Measurements from ENCODE around the gene EYS. TPM values are rescaled to one million over a fixed set of nuclear protein-coding genes. Genes with fewer than 3 reads are reported as not detected.

EYS gene
- total and polyA plus RNA-seq, 2 of the 8 experiments (the other 6 are each of a cell fraction or from before 2014, with no cell fraction given): 0.05 to 0.13 TPM

DNA sequence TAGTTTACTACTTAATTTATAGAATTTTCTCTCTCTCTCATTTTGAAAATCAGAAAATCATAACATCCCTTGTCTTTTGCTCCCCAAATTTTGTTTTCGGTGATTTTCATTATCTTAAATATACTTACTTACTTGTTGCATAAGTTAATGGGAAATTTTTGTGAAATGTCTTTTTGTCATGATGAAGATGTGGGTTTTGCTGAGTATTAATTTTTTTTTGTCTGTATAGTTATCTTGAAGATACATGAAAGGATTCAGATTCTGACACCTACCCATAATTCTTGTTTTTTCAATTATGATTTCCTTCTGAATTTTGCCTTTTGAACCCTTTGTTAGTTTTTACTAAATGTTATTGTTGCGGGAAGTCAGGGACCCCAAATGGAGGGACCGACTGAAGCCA lies 817.9 kb downstream of the EYS start:
- Histone ChIP-seq H3K79me1 (ENCODE audit: low read depth, low read length) (no peaks in the 10 kb centered on the region), H3K4ac (replicated peaks; ENCODE audit: insufficient read length, low read depth, low read length) (no peak overlapping the region), H3K14ac (ENCODE audit: insufficient read length) (no peak overlapping the region), H3K36me3 (ENCODE audit: control insufficient read depth in 2 of 4, insufficient read depth in 4 of 4, low read length in 3 of 4) (no peaks in the 10 kb centered on the region), H3K4me2 (ENCODE audit: insufficient read depth in 1 of 2, low read depth in 2 of 2, low read length in 2 of 2) (no peak overlapping the region), H3K27ac (ENCODE audit: low read depth, low read length) (no peak overlapping the region), H4K8ac (ENCODE audit: extremely low read depth, insufficient read depth, low read length) (no peak overlapping the region), H2BK15ac (ENCODE audit: low read length) (no peak overlapping the region), H2BK120ac (replicated peaks; ENCODE audit: low read depth, low read length) (no peak overlapping the region), H2BK12ac (ENCODE audit: low read depth, low read length) (no peak overlapping the region), H3K56ac (replicated peaks; ENCODE audit: insufficient read length, low read depth, low read length) (no peak overlapping the region), H3K27me3 (replicated peaks in 1 of 4; ENCODE audit: control insufficient read depth in 3 of 4, extremely low read depth in 1 of 4, insufficient read depth in 3 of 4, low read length in 3 of 4) (no peaks in the 10 kb centered on the region), H4K20me1 (replicated peaks in 1 of 2; ENCODE audit: control insufficient read depth in 1 of 2, insufficient read depth in 2 of 2, low read length in 2 of 2) (no peaks in the 10 kb centered on the region), H3K9ac (replicated peaks in 1 of 4; ENCODE audit: extremely low read depth in 1 of 4, low read depth in 3 of 4, low read length in 3 of 4) (no peak overlapping the region), H2AK5ac (ENCODE audit: low read depth, low read length) (no peak overlapping the region), H3K18ac (ENCODE audit: extremely low read depth, low read length) (no peak overlapping the region), H3K4me1 (replicated peaks in 1 of 4; ENCODE audit: control insufficient read depth in 3 of 4, insufficient read depth in 4 of 4, low read length in 3 of 4) (peaks cover 0 to 16% (median 1%) of the 10 kb centered on the region in 4 experiments; a peak in 3 of 7 replicates), H4K91ac (replicated peaks; ENCODE audit: insufficient read length, low read length) (no peak overlapping the region), H2BK20ac (ENCODE audit: low read length) (no peak overlapping the region), H3K4me3 (ENCODE audit: extremely low read depth in 1 of 4, insufficient read depth in 2 of 4, low read depth in 3 of 4, low read length in 4 of 4) (no peak overlapping the region), H4K5ac (ENCODE audit: insufficient read length, low read depth, low read length) (no peak overlapping the region), H2AFZ (ENCODE audit: low read length) (no peak overlapping the region), H3K23me2 (ENCODE audit: low read depth, low read length) (no peaks in the 10 kb centered on the region), H3K9me3 (ENCODE audit: insufficient read depth in 2 of 2, low read depth in 1 of 2, low read length in 1 of 2) (no peaks in the 10 kb centered on the region), H3K79me2 (ENCODE audit: control insufficient read depth in 1 of 2, insufficient read depth in 2 of 2, low read length in 2 of 2) (no peaks in the 10 kb centered on the region), H3K23ac (ENCODE audit: insufficient read length) (no peak overlapping the region), H2BK5ac (ENCODE audit: low read depth, low read length) (no peak overlapping the region)
- DNase-seq (ENCODE audit: low read depth in 1 of 2, low spot score in 2 of 2): no peak
- FAIRE-seq: no peak
- POLR2A ChIA-PET (ENCODE audit: partially characterized antibody): no interaction called here
- no peak for TF ChIP-seq CBX8 (IDR thresholded peaks at IDR 0.05; ENCODE audit: borderline replicate concordance, low read depth, low read length)
- TF ChIP-seq SUZ12 (IDR thresholded peaks at IDR 0.05; ENCODE audit: low read length): no peak
- TF ChIP-seq CTBP2 (IDR thresholded peaks at IDR 0.05; ENCODE audit: borderline replicate concordance, insufficient read depth, insufficient read length, low read length): no peak
- no peak for TF ChIP-seq BRCA1 (IDR thresholded peaks at IDR 0.05; ENCODE audit: low read depth, low read length)
- no peak for TF ChIP-seq ASH2L (IDR thresholded peaks at IDR 0.05; ENCODE audit: low read length)
- no peak for TF ChIP-seq EP300 (IDR thresholded peaks at IDR 0.05; ENCODE audit: borderline replicate concordance in 1 of 2, low read depth in 2 of 2, low read length in 2 of 2)
- TF ChIP-seq, protein P1, sequence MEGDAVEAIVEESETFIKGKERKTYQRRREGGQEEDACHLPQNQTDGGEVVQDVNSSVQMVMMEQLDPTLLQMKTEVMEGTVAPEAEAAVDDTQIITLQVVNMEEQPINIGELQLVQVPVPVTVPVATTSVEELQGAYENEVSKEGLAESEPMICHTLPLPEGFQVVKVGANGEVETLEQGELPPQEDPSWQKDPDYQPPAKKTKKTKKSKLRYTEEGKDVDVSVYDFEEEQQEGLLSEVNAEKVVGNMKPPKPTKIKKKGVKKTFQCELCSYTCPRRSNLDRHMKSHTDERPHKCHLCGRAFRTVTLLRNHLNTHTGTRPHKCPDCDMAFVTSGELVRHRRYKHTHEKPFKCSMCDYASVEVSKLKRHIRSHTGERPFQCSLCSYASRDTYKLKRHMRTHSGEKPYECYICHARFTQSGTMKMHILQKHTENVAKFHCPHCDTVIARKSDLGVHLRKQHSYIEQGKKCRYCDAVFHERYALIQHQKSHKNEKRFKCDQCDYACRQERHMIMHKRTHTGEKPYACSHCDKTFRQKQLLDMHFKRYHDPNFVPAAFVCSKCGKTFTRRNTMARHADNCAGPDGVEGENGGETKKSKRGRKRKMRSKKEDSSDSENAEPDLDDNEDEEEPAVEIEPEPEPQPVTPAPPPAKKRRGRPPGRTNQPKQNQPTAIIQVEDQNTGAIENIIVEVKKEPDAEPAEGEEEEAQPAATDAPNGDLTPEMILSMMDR (IDR thresholded peaks at IDR 0.05; ENCODE audit: control extremely low read depth in 1 of 3, insufficient read depth in 1 of 3, low read depth in 1 of 3, low read length in 3 of 3): no peak
- no peak for TF ChIP-seq MAFK (IDR thresholded peaks at IDR 0.05; ENCODE audit: low read depth, low read length)
- no peak for TF ChIP-seq EZH2 (IDR thresholded peaks at IDR 0.05; ENCODE audit: low read depth, low read length, severe bottlenecking)
- TF ChIP-seq CBX5 (IDR thresholded peaks at IDR 0.05; ENCODE audit: low read depth, low read length): no peak
- WGBS, 2 experiments (ENCODE audit: extremely low coverage in 1 of 2, insufficient coverage in 1 of 2, insufficient read length in 1 of 2, insufficient replicate concordance in 2 of 2, low coverage in 1 of 2, low lambda C conversion rate in 2 of 2, missing lambda C conversion rate in 1 of 2): 62% methylated on average over 3 of the region's 3 CpGs; no CpG with 5 or more reads in 1 of the 2 experiments
- CTCF ChIA-PET (ENCODE audit: partially characterized antibody): no interaction called here

All from H1 (cell line).